Ishikawa (cell line): ENCODE results near the gene CDYL2.

Experiments used
- CEBPB ChIP-seq: IDR thresholded peaks from 2 replicates; pipeline ENCODE4 v1.6.1; 2012
- CREB1 ChIP-seq: IDR thresholded peaks from 2 replicates; pipeline ENCODE4 v1.6.1; 2012; ENCODE audit warnings: low read depth
- EGR1 ChIP-seq: IDR thresholded peaks from 2 replicates; pipeline ENCODE4 v1.6.1; 2012
- EP300 ChIP-seq: IDR thresholded peaks from 2 replicates; pipeline ENCODE4 v1.6.1; 2012; ENCODE audit warnings: borderline replicate concordance
- FOXM1 ChIP-seq: IDR thresholded peaks from 2 replicates; pipeline ENCODE4 v1.6.1; 2012; ENCODE audit warnings: low read depth, borderline replicate concordance
- MAX ChIP-seq: IDR thresholded peaks from 2 replicates; pipeline ENCODE4 v1.6.1; 2012
- NFIC ChIP-seq: IDR thresholded peaks from 2 replicates; pipeline ENCODE4 v1.6.1; 2012
- RAD21 ChIP-seq: IDR thresholded peaks from 2 replicates; pipeline ENCODE4 v1.6.1; 2012; ENCODE audit warnings: low read depth
- REST ChIP-seq: IDR thresholded peaks from 2 replicates; pipeline ENCODE4 v1.6.1; 2012; ENCODE audit warnings: low read depth, mild to moderate bottlenecking
- TAF1 ChIP-seq: IDR thresholded peaks from 2 replicates; pipeline ENCODE4 v1.6.1; 2012; ENCODE audit warnings: low read depth, mild to moderate bottlenecking
- TCF12 ChIP-seq: IDR thresholded peaks from 2 replicates; pipeline ENCODE4 v1.6.1; 2012; ENCODE audit warnings: low read depth
- TEAD4 ChIP-seq: IDR thresholded peaks from 2 replicates; pipeline ENCODE4 v1.6.1; 2012
- USF1 ChIP-seq: IDR thresholded peaks from 2 replicates; pipeline ENCODE4 v1.6.1; 2012
- YY1 ChIP-seq: IDR thresholded peaks from 2 replicates; pipeline ENCODE4 v1.6.1; 2012; ENCODE audit warnings: low read depth
- ZBTB7A ChIP-seq: IDR thresholded peaks from 2 replicates; pipeline ENCODE4 v1.6.1; 2012; ENCODE audit warnings: low read depth

Gene CDYL2

GRCh38 chr16:80759419-80760162 is 44.8 kb downstream of the CDYL2 start:
- no peak for TF ChIP-seq TAF1
- no peak for TF ChIP-seq EP300
- TF ChIP-seq MAX: no peak
- TF ChIP-seq YY1: no peak
- TF ChIP-seq ZBTB7A: no peak
- no peak for TF ChIP-seq REST

- no peak for TF ChIP-seq NFIC
- TF ChIP-seq EGR1: no peak
- TF ChIP-seq YY1: no peak
Measured at GRCh38 chr16:80754476-80754875, 49.9 kb downstream of the CDYL2 start.

GRCh38 chr16:80752541-80752940 is 51.9 kb downstream of the CDYL2 start:
- TF ChIP-seq EP300 (no peak), USF1 (no peak), CEBPB (no peak), RAD21 (no peak), TCF12 (no peak), MAX (no peak), EGR1 (no peak), YY1 (no peak), NFIC (no peak), FOXM1 (no peak), TAF1 (no peak), CREB1 (no peak), TEAD4 (no peak), REST (no peak), ZBTB7A (no peak)

- TF ChIP-seq FOXM1 (no peak), TAF1 (no peak), USF1 (no peak), TCF12 (no peak), EP300 (no peak), YY1 (no peak), TEAD4 (no peak), ZBTB7A (no peak), CEBPB (no peak), NFIC (no peak), RAD21 (no peak), MAX (no peak), REST (no peak), EGR1 (no peak), CREB1 (no peak)
Measured at GRCh38 chr16:80751167-80751566, 53.2 kb downstream of the CDYL2 start.
